KOPT-K1 (cell line): ENCODE measurements around the gene CDH26.

Experiments used
- H3K27ac ChIP-seq: fragments of 200-600 bp; sonication (generic); 2 replicates; pipeline ENCODE4 v1.5.1; 2016; ENCODE audit warnings: antibody characterized with exemption, mild to moderate bottlenecking, low read depth, low read length; ENCODE audit not compliant: poor library complexity, severe bottlenecking
- H3K36me3 ChIP-seq: fragments of 200-600 bp; sonication (generic); 2 replicates; pipeline ENCODE4 v1.5.1; 2017; ENCODE audit warnings: antibody characterized with exemption, mild to moderate bottlenecking, low read length, moderate library complexity; ENCODE audit not compliant: insufficient read depth
- H3K9me3 ChIP-seq: fragments of 200-600 bp; sonication (generic); 2 replicates; pipeline ENCODE4 v1.5.1; 2017; ENCODE audit warnings: antibody characterized with exemption, low read length, mild to moderate bottlenecking; ENCODE audit not compliant: insufficient read depth, poor library complexity, severe bottlenecking

CDH26 gene

DNA sequence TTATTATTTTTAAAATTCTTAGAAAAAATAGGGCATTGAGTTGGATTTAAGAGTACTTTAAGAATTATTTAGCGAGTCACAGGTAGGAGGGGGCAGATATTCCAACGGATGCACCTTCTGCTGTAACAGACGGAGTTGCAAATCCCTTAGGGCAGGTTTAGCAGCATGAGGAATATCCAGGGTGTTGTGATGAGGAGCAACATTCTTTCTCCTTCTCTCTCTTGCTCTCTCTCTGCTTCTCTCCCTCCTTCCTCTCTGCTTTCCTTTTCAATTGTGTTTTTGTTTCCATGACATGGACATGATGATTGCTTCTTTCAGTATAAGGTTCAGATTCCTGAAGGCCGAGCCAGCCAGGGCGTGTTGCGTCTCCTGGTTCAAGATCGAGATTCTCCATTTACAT is 28.9 kb downstream of the CDH26 start:
- Histone ChIP-seq H3K9me3 (no peaks in the 10 kb centered on the region), H3K36me3 (no peaks in the 10 kb centered on the region), H3K27ac (no peak overlapping the region)

DNA sequence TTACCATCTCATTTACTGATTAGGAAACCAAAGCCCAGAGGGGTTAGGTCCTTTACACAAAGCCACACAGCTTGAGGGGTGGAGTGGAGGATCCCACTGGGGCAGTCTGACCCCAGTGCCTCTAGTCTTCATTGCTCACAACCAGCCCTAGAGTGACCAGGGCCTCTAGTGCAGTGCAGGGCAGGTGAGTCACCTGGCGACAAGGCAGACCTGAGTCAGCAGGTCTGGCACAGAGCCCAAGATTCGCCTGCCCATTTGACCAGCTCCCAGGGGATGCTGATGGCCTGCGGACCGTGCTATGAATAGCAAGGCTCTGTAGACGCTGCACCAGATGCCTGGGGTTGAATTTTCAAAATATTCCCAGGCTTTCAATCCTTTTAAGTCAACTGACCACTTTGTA is 29.9 kb downstream of the CDH26 start:
- no peaks in the 10 kb centered on the region for H3K36me3 ChIP-seq
- no peak overlapping the region for H3K27ac ChIP-seq
- H3K9me3 ChIP-seq = no peaks in the 10 kb centered on the region

DNA sequence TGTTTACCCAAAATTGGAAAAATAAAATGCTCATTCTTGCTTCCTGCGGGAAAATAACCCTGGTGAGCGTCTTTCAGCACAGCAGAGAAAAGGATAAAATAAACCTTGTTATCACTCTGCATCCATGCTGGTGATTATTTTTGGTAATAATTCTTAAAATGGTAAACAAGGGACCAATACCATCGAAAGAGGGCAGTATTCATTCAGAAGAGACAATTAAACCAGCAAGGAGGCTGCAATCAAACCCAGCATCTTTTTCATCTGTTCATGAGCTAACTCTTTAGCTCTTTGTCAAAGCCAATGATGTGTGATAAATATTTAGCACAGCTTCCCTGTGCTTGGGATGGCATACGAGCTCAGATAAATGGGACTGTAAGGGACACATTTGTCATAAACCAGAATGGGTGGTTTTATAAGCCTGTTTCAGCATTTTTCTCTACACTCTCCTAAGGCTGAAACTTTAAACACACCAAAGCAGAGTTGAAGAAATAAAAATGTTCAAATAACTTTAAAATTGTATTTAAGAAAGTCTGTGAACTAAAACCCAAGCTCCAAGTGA is 34.4 kb downstream of the CDH26 start:
- H3K36me3 ChIP-seq = no peaks in the 10 kb centered on the region
- no peaks in the 10 kb centered on the region for H3K9me3 ChIP-seq
- H3K27ac ChIP-seq = no peak overlapping the region

DNA sequence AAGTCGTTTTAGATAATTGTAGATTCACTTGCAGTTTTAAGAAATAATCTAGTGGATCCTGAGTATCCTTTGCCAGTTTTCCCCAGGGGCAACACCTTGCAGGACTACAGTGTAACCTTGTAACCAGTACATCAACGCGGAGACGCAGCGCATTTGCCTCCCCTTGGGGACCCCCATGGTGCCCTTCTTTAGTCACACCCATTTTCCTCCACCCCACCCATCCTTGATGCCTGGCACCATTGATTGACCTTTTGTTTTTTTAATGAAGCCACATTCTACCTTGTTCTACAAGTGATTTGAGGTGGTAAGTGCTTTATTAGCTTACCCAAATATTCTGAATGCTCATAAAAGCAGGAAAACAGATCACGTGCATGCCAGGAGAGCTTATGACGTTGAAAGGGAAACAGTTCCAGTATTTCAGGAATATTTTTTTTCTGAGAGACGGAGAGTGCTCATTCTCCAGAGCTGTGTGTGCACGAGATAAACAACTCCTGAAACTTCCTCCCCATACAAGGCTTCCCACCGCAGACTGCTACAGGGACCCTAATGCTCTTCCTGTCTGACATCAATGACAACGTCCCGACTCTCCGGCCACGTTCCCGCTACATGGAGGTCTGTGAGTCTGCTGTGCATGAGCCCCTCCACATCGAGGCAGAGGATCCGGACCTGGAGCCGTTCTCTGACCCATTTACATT is 35.7 kb downstream of the CDH26 start:
- Histone ChIP-seq H3K27ac (no peak overlapping the region), H3K36me3 (no peaks in the 10 kb centered on the region), H3K9me3 (no peaks in the 10 kb centered on the region)

DNA sequence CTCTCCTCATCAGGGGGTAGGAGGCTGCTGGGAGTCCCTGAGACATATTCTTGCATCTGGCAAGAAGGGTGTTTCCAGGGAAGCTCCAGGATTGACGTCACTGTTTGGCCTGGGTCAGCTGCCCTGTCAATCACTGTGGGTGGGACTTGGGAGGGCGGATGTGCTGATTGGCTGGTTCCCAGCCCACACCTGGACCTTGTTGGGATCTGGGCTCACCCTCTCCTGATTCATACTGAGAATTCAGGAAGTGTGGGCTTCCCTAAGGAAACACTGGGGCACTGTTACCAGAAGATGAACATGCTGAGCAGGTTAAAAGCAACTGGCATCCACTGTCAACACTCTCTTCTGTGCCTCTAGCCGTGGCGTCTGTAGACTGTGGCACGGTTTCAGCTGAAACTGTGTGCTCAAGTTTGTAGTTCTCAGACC is 36.5 kb downstream of the CDH26 start:
- H3K27ac ChIP-seq = no peak overlapping the region
- H3K9me3 ChIP-seq = no peaks in the 10 kb centered on the region
- H3K36me3 ChIP-seq = no peaks in the 10 kb centered on the region

DNA sequence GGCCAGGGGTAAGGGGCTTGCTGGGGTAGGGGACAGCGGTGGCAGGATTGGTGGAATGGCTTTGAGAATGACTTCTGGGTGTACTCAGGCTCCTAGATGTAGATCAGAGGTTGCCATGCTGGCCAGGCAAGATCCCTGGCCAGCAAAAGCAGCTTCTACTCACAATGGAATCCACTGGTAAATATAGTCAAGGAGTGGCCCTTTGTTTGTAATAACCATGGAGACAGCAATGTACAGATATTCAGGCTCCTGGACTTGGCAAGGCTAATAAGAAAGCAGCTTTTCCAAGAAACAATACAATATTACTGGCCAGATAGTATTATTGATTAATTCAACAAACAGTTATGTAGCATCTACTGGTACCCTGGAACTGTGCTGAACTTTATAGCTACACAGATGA is 37.9 kb downstream of the CDH26 start:
- no peaks in the 10 kb centered on the region for H3K9me3 ChIP-seq
- H3K36me3 ChIP-seq = no peaks in the 10 kb centered on the region
- no peak overlapping the region for H3K27ac ChIP-seq

DNA sequence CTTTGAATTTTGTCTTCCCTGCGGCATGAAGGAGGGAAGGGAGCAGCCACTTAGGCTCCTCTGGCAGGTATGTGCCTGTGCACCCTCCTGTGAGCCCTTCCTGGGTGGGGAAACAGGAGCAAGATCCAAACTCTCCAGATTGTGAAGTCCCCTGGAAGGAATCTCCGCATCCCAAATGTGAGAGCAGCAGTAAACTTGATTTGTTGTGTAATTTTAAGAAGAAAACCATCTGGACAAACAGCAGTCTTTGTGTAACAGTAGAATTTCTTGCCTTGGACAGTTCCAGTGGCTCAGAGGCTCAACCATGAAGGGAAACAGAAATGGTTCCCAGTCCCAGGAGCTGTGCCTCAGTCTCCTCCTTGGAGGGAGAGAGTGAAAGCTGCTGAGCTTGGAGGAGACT is 39.7 kb downstream of the CDH26 start:
- H3K27ac ChIP-seq = no peak overlapping the region
- no peaks in the 10 kb centered on the region for H3K36me3 ChIP-seq
- no peaks in the 10 kb centered on the region for H3K9me3 ChIP-seq

- Histone ChIP-seq H3K9me3 (no peaks in the 10 kb centered on the region), H3K27ac (no peak overlapping the region), H3K36me3 (no peaks in the 10 kb centered on the region)
Measured at GRCh38 chr20:59999502-59999901, 41.3 kb downstream of the CDH26 start.

GRCh38 chr20:60000271-60001042 is 42.2 kb downstream of the CDH26 start:
- no peaks in the 10 kb centered on the region for H3K36me3 ChIP-seq
- H3K27ac ChIP-seq = no peak overlapping the region
- no peaks in the 10 kb centered on the region for H3K9me3 ChIP-seq

GRCh38 chr20:60001108-60001507 is 42.9 kb downstream of the CDH26 start:
- no peaks in the 10 kb centered on the region for H3K9me3 ChIP-seq
- no peaks in the 10 kb centered on the region for H3K36me3 ChIP-seq
- no peak overlapping the region for H3K27ac ChIP-seq

DNA sequence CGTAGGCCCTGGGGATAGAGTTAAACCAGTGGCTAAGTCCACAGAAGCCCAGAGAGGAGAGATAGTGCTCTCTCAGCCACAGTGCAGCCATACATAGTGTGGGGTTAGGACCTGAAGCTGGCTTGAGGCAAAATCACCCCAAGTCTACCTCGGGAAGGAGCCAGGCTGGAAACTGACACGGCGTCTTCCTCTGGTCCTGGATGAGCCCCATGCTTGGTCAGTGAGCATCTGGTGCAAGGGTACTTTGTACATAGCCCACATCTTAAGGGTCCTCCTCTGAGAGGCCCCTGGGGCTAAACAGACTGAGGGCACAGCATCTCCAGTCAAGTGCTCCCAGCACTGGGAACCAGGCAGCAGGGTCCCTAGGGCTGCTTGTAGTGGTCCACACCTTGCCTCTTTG is 45.6 kb downstream of the CDH26 start:
- H3K27ac ChIP-seq = no peak overlapping the region
- H3K36me3 ChIP-seq = no peaks in the 10 kb centered on the region
- no peaks in the 10 kb centered on the region for H3K9me3 ChIP-seq

DNA sequence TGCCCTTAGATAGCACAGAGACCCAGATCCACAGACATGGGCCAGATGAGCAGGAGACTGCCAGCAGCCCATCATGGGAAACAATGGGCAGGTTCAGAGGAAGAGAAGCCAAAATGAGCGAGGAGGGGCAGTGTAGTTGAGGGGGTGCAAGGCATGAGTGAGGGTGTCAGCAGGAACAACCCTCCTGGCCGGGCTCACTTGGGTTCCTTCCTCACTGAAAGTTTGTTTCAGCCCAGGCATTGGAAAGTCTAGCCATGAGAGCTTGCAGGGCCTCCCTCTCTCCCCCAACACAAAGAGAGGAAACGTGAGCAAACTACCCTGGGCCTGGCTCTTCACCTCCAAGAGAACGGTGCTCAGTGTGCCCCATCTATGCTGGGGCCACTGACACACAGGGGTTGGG is 48.0 kb downstream of the CDH26 start:
- H3K27ac ChIP-seq = no peak overlapping the region
- H3K36me3 ChIP-seq = no peaks in the 10 kb centered on the region
- H3K9me3 ChIP-seq = no peaks in the 10 kb centered on the region

DNA sequence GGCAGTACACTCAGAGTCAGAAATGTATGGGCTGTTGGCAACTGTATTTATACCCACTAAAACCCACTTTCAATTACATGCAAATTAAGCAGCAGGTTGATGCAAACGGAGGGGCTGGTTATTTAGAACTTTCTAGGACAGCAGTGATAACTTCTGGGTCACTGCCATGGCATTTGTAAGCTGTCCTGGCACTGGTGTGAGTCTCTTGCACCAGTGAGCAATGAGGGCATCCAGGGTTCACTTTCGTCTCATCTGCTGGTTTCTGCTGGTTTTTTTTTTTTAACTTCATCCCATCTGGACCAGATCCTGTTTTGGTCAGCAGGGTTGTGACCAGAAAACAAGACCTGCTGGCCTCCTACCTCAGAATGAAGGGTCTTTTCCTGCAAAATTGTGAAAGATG is 49.2 kb downstream of the CDH26 start:
- no peaks in the 10 kb centered on the region for H3K9me3 ChIP-seq
- no peaks in the 10 kb centered on the region for H3K36me3 ChIP-seq
- H3K27ac ChIP-seq = no peak overlapping the region

DNA sequence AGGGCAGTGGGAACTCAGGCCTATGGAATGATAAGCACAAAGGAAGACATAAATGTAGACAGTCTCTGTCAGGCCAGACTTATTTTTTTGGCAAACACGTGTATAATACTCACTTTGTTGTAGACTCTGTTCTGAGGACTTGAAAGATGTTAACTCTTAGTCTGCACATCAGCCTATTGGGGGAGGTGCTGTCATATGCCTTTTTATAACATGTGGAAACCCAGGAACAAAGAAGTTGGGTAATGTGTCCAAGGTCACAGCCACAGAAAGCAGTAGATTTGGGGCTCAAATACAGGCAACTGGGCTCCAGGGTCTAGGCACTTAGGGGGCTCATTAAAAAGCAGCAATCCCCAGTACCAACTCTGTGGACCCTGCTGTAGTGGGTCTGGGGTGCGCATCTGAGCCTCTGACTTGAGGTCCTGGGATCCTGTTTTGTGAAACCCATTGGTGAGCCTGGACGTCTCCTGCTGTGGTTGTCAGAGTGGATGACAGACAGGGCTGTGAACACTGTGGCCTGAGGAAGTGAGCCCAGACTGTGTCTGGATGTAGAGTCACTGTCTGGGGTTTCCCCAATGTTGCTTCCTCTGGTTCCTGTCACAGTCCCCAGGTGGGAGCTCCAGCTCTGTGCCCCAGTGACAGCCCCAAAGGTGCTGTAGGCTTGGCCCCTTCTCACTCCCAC is 50.0 kb downstream of the CDH26 start:
- H3K9me3 ChIP-seq = no peaks in the 10 kb centered on the region
- H3K27ac ChIP-seq = no peak overlapping the region
- no peaks in the 10 kb centered on the region for H3K36me3 ChIP-seq

GRCh38 chr20:60009318-60009717 is 51.1 kb downstream of the CDH26 start:
- Histone ChIP-seq H3K36me3 (no peaks in the 10 kb centered on the region), H3K27ac (no peak overlapping the region), H3K9me3 (no peaks in the 10 kb centered on the region)
